NCI-H2107 treated with DMSO at 0.1 percent for 48 hours (cell line): ENCODE results near the gene PVALEF.
A peak's percentile ranks its signal among the peaks of the same experiment; 100 is the strongest.

Experiments
- DNase-seq: peaks from one replicate; lab custom pipeline; 2025; ENCODE audit not compliant: unreplicated experiment; lab: John Stamatoyannopoulos, UW

The PVALEF gene

GRCh38 chr17:81194941-81195901 lies 29.9 kb downstream of the PVALEF start:
- DNase-seq: no peak

- DNase-seq: no peak
Observed at GRCh38 chr17:81195941-81196495, 30.7 kb downstream of the PVALEF start.

GRCh38 chr17:81196505-81197408 lies 31.4 kb downstream of the PVALEF start:
- no peak for DNase-seq

- no peak for DNase-seq
Observed at GRCh38 chr17:81197409-81197795, 32.1 kb downstream of the PVALEF start.

- no peak for DNase-seq
Observed at GRCh38 chr17:81197831-81198490, 32.7 kb downstream of the PVALEF start.

- DNase-seq: no peak
Observed at GRCh38 chr17:81198826-81199481, 33.6 kb downstream of the PVALEF start.

GRCh38 chr17:81199482-81199830 lies 34.1 kb downstream of the PVALEF start:
- no peak for DNase-seq

- DNase-seq: no peak
Observed at GRCh38 chr17:81200201-81200600, 34.9 kb downstream of the PVALEF start.

GRCh38 chr17:81200695-81201580 lies 35.6 kb downstream of the PVALEF start:
- DNase-seq: no peak

GRCh38 chr17:81202318-81202717 lies 37.0 kb downstream of the PVALEF start:
- DNase-seq: no peak

GRCh38 chr17:81203136-81203535 lies 37.8 kb downstream of the PVALEF start:
- no peak for DNase-seq

- DNase-seq: no peak
Observed at GRCh38 chr17:81204578-81204977, 39.3 kb downstream of the PVALEF start.

- DNase-seq: no peak
Observed at GRCh38 chr17:81206166-81206565, 40.9 kb downstream of the PVALEF start.

- no peak for DNase-seq
Observed at GRCh38 chr17:81206657-81207056, 41.4 kb downstream of the PVALEF start.

- peak; percentile 24 for DNase-seq
Observed at GRCh38 chr17:81207610-81208581, 42.6 kb downstream of the PVALEF start.

GRCh38 chr17:81208651-81209050 lies 43.3 kb downstream of the PVALEF start:
- no peak for DNase-seq

- no peak for DNase-seq
Observed at GRCh38 chr17:81209141-81209540, 43.8 kb downstream of the PVALEF start.

GRCh38 chr17:81210466-81210865 lies 45.2 kb downstream of the PVALEF start:
- DNase-seq: no peak
